ENCODE data around the gene PNKP. TPM values are rescaled to one million over a fixed set of nuclear protein-coding genes. Genes with fewer than 3 reads are reported as not detected.

PNKP gene
- total RNA-seq, 1 donor from 2014 or later: 69.3 TPM

DNA sequence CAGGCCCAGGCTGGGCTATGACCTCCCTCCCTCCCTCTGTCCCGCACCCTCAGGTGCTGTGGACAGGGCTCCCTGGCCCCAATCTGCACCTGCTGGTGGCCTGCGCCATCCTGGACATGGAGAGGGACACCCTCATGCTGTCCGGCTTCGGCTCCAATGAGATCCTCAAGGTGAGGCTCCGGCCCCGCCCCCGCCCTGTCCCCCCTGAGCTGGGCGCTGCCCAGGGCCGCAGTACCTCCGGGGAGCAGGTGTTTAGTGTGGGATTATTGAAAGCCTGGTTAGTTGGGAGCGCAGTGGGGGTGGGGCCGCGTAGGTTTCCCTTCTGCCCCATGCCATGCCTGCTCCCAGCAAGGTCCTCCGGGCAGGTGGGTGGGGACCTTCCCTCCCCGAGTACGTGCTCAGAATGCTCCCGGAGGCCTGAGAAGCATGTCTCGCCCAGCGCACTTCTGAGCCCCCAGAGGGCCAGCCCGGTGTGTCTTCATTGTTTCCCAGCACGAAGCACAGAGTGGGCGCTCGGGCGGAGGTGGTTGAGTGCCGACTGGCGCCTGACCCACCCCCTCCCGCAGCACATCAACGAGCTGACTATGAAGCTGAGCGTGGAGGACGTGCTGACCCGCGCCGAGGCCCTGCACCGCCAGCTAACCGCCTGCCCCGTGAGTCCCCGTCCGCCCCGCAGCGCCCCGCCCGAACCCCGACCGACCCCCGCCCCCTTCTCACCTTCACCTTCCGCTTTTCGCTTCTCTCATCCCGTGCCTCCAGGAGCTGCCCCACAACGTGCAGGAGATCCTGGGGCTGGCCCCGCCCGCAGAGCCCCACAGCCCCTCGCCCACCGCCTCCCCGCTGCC is 20.5 kb upstream of the PNKP start:
- no peak for DNase-seq (ENCODE audit: low read depth)
- H3K4me3 ChIP-seq (ENCODE audit: low read depth, low read length): no peak overlapping the region
- TF ChIP-seq, protein P1, sequence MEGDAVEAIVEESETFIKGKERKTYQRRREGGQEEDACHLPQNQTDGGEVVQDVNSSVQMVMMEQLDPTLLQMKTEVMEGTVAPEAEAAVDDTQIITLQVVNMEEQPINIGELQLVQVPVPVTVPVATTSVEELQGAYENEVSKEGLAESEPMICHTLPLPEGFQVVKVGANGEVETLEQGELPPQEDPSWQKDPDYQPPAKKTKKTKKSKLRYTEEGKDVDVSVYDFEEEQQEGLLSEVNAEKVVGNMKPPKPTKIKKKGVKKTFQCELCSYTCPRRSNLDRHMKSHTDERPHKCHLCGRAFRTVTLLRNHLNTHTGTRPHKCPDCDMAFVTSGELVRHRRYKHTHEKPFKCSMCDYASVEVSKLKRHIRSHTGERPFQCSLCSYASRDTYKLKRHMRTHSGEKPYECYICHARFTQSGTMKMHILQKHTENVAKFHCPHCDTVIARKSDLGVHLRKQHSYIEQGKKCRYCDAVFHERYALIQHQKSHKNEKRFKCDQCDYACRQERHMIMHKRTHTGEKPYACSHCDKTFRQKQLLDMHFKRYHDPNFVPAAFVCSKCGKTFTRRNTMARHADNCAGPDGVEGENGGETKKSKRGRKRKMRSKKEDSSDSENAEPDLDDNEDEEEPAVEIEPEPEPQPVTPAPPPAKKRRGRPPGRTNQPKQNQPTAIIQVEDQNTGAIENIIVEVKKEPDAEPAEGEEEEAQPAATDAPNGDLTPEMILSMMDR (IDR thresholded peaks at IDR 0.05; ENCODE audit: insufficient read depth, low read length, poor library complexity, severe bottlenecking): no peak
- peaks cover 5% of the 10 kb centered on the region for H3K36me3 ChIP-seq (ENCODE audit: control insufficient read depth, insufficient read depth, low read length)
- H3K27me3 ChIP-seq (ENCODE audit: control insufficient read depth, insufficient read depth, low read length): peaks cover 8% of the 10 kb centered on the region

DNA sequence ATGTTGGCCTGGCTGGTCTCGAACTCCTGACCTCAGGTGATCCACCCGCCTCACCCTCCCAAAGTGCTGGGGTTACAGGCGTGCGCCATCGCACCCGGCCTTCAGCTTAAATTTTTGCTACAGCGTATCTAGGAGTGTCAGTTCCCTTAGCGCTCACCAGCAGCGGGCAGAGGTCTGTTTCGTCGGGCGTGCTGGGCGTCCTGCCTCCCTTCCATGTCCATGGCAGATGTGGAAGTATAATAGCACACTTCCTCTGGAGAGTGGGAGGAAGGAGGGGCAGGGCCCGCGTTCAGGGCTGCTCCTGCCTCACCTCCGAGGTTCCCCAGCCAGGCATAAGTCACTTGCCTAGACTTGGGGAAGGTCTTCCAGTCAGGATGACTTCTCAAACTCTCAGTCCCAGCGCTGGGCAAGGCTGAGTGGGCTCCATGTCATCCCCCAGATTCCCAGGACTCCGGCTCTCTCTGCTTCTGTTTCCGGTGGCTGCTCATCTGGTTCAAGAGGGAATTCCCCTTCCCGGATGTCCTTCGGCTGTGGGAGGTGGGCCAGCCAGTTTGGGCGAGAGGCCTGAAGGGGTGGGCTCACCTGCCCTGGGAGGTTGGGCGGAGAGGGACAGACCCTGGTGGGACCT is 19.8 kb upstream of the PNKP start:
- TF ChIP-seq, protein P1 (IDR thresholded peaks at IDR 0.05; ENCODE audit: insufficient read depth, low read length, poor library complexity, severe bottlenecking): no peak
- Histone ChIP-seq H3K27me3 (ENCODE audit: control insufficient read depth, insufficient read depth, low read length) (peaks cover 8% of the 10 kb centered on the region), H3K36me3 (ENCODE audit: control insufficient read depth, insufficient read depth, low read length) (peaks cover 7% of the 10 kb centered on the region), H3K4me3 (ENCODE audit: low read depth, low read length) (no peak overlapping the region)
- no peak for DNase-seq (ENCODE audit: low read depth)

DNA sequence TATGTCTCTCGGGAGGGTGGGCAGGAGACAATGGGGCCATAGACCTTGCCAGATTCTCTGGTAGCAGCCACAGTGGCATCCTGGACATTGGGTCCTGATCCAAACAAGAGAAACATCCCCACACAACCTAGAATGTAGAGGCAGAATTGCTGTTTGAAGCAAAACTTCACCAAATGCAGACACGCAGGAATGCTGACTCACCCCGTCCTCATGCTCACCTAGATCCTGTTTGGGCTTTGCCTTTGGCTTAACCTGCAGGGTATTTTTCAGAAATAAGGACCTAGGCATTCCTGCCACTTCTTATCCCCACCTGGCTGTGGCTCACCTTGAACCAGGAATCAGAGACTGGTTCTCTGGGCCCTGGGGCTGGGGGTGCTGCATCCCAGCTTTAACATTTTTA is 17.4 kb upstream of the PNKP start:
- TF ChIP-seq, protein P1 (IDR thresholded peaks at IDR 0.05; ENCODE audit: insufficient read depth, low read length, poor library complexity, severe bottlenecking): no peak
- H3K4me3 ChIP-seq (ENCODE audit: low read depth, low read length): no peak overlapping the region
- peaks cover 9% of the 10 kb centered on the region for H3K36me3 ChIP-seq (ENCODE audit: control insufficient read depth, insufficient read depth, low read length)
- peaks cover 3% of the 10 kb centered on the region for H3K27me3 ChIP-seq (ENCODE audit: control insufficient read depth, insufficient read depth, low read length)
- DNase-seq (ENCODE audit: low read depth): no peak

DNA sequence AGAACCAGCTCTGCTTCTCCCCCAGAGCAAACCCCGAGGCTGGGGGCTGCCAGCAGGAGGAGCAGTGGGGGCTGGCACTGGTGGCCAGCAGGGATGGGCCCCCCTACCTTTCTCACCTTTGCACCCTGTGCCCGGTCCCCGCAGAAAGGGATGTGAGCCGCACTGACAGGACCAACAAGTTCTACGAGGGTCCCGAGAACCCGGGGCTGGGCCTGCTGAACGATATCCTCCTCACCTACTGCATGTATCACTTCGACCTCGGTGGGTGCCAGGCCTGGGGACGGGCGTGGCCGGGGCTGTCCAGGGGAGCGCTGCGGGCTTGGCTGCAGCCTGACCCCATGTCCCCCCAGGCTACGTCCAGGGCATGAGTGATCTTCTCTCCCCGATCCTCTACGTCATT is 16.7 kb upstream of the PNKP start:
- Histone ChIP-seq H3K36me3 (ENCODE audit: control insufficient read depth, insufficient read depth, low read length) (peaks cover 9% of the 10 kb centered on the region), H3K4me3 (ENCODE audit: low read depth, low read length) (no peak overlapping the region), H3K27me3 (ENCODE audit: control insufficient read depth, insufficient read depth, low read length) (no peaks in the 10 kb centered on the region)
- TF ChIP-seq, protein P1 (IDR thresholded peaks at IDR 0.05; ENCODE audit: insufficient read depth, low read length, poor library complexity, severe bottlenecking): no peak
- DNase-seq (ENCODE audit: low read depth): no peak

DNA sequence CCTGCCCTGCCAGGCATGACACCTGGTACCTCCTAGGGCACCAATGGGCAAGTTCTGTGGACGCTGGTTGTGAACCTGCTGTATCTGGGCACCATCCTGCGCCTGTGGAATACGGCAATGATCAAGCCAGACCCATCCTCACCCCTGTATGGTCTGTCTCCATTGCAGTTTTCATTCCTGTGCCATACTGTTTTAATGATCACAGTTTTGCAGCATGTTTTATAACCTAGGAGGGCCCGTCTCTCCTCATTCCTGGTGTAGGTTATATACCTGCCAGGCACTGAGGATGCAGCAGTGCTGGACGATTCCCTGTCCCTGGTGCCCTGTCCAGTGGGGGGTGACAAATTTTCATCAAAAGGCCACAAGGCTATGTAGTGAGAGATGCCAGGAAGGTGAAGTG is 15.7 kb upstream of the PNKP start:
- Histone ChIP-seq H3K36me3 (ENCODE audit: control insufficient read depth, insufficient read depth, low read length) (peaks cover 9% of the 10 kb centered on the region), H3K4me3 (ENCODE audit: low read depth, low read length) (no peak overlapping the region), H3K27me3 (ENCODE audit: control insufficient read depth, insufficient read depth, low read length) (no peaks in the 10 kb centered on the region)
- DNase-seq (ENCODE audit: low read depth): no peak
- TF ChIP-seq, protein P1 (IDR thresholded peaks at IDR 0.05; ENCODE audit: insufficient read depth, low read length, poor library complexity, severe bottlenecking): no peak
